ENCODE data around the gene SORCS2.

GRCh38 chr4:7506572-7506971 lies 314.2 kb downstream of the SORCS2 start:
- TF ChIP-seq EZH2 (IDR thresholded peaks at IDR 0.05) (no peak), POLR2AphosphoS5 (IDR thresholded peaks at IDR 0.05; ENCODE audit: borderline replicate concordance, low read depth, low read length) (no peak)

Measured in SK-N-MC (cell line).